Mucosa of descending colon (tissue), 3 donors: ENCODE data around the gene DNAL1. TPM values are rescaled to one million over a fixed set of nuclear protein-coding genes. Genes with fewer than 3 reads are reported as not detected.

Source experiments
- ATAC-seq: fragments of 200-7000 bp; cut with Tn5 transposase; one replicate; pipeline ENCODE4 v1.9.1; 2020; ENCODE audit warnings: mild to moderate bottlenecking, moderate library complexity
- DNase-seq, 3 donors: peaks; one replicate each; pipeline ENCODE4 v3.0.0-alpha.2; 2020
- H3K36me3 ChIP-seq: fragments of 200-600 bp; one replicate; pipeline ENCODE4 v1.8.0; 2021; ENCODE audit warnings: low read depth, mild to moderate bottlenecking
- H3K4me1 ChIP-seq: fragments of 200-600 bp; one replicate; pipeline ENCODE4 v1.8.0; 2021; ENCODE audit warnings: low read depth, mild to moderate bottlenecking
- H3K4me3 ChIP-seq: fragments of 200-600 bp; one replicate; pipeline ENCODE4 v1.8.0; 2021; ENCODE audit warnings: mild to moderate bottlenecking
- H3K9me3 ChIP-seq: fragments of 200-600 bp; one replicate; pipeline ENCODE4 v1.8.0; 2021; ENCODE audit warnings: mild to moderate bottlenecking
- CTCF ChIP-seq: fragments of 200-600 bp; IDR thresholded peaks from one replicate; pipeline ENCODE4 v1.8.0; 2022; ENCODE audit warnings: antibody characterized with exemption, mild to moderate bottlenecking
- intact Hi-C, 2 donors: fragments of 100-400 bp; cut with DNase I in 1 of 2; cut with micrococcal nuclease in 1 of 2; formaldehyde crosslinking; loops; one replicate each; pipeline versions ENCODE4 v1.11.0 to v1.11.1; 2022; cut with DNase I, micrococcal nuclease
- total RNA-seq, 3 donors: library from RNA; stranded (reverse); fragmentation: NEBNext Ultra II Directional in 2 of 3; extraction: Animal tissue kit (Norgen Biotek cat#: 25700) in 2 of 3; gene quantifications; one replicate each; pipeline versions ENCODE4 v1.2.1 to v1.2.4, GENCODE V29; 2021 to 2023
- donor health status: DM: no; HTN: no; CAD: no; lungs with moderate emphysema.
- donor health status: DM: no; HTN: no; CAD: no.
- donor health status: DM: no; HTN: yes; CAD: no.

DNAL1 gene
- total RNA-seq, 3 donors from 2014 or later, result 7.0 to 18.9 (median 7.6) TPM

GRCh38 chr14:73721101-73721821 lies 76.5 kb downstream of the DNAL1 start:
- Histone ChIP-seq H3K36me3 (peaks cover 17% of the 10 kb centered on the region), H3K9me3 (no peaks in the 10 kb centered on the region), H3K4me3 (no peak overlapping the region), H3K4me1 (no peaks in the 10 kb centered on the region)
- ATAC-seq (no peak), DNase-seq (peak in 1 of 3 donors; percentile 48)
- intact Hi-C loops, result no loop called here
- no peak for TF ChIP-seq CTCF

GRCh38 chr14:73722581-73722980 lies 77.8 kb downstream of the DNAL1 start:
- no peak overlapping the region for H3K4me3 ChIP-seq
- no peak for TF ChIP-seq CTCF
- intact Hi-C loops, result no loop called here
- DNase-seq (no peak), ATAC-seq (no peak)
- peaks cover 22% of the 10 kb centered on the region for H3K36me3 ChIP-seq
- no peaks in the 10 kb centered on the region for H3K9me3 ChIP-seq
- H3K4me1 ChIP-seq, result no peaks in the 10 kb centered on the region

- Histone ChIP-seq H3K36me3 (peaks cover 22% of the 10 kb centered on the region), H3K4me3 (no peak overlapping the region), H3K9me3 (no peaks in the 10 kb centered on the region), H3K4me1 (peaks cover 3% of the 10 kb centered on the region)
- ATAC-seq, result no peak
- DNase-seq, result no peak
- TF ChIP-seq CTCF, result no peak
- intact Hi-C loops, result no loop called here
These were observed 78.6 kb downstream of the DNAL1 start for GRCh38 chr14:73723406-73723796.

DNA sequence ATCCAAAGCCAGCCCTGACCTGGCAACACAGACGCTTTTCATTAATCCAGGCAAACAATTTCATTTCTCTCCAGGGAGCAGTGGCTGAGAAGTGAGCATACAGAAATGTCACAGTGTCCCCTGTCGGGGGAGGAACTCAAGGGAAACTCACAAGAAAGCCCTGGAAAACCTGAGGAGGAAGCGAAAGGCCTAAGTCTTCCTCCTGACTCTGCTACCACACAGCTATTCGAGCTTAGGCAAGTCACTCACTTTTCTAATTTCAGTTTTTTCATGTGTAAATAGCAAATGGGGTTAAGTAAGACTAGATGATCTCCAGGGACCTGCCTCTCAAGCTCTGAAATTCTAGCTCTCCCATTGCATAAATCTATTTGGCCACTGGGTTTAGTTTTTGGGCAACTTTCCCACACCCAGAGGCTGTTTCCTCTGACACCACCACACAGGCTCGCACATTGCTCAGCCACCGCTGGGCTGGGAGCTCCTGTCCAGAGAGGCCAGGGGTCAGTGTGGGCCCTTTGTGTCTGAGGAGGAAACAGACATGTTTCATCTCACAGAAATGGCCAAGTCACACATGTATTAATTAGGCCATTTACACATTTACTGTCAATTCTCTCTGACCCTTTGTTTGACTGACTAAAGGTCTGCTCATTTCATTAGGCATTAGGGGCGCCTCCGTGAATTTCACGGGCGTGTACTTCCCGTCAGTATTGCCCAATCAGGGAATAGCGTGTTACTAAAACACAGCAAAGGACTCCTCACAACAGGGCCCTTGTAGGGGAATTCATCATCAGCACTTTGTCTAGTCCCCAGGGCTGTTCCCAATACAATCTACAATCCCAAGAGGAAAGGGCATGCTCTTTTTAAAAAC lies 79.2 kb downstream of the DNAL1 start:
- ATAC-seq (peak; percentile 11), DNase-seq (peak in 2 of 3 donors; percentile 53 to 73)
- Histone ChIP-seq H3K36me3 (peaks cover 22% of the 10 kb centered on the region), H3K9me3 (no peaks in the 10 kb centered on the region), H3K4me3 (no peak overlapping the region), H3K4me1 (peaks cover 9% of the 10 kb centered on the region)
- no peak for TF ChIP-seq CTCF
- intact Hi-C loops, result no loop called here

DNA sequence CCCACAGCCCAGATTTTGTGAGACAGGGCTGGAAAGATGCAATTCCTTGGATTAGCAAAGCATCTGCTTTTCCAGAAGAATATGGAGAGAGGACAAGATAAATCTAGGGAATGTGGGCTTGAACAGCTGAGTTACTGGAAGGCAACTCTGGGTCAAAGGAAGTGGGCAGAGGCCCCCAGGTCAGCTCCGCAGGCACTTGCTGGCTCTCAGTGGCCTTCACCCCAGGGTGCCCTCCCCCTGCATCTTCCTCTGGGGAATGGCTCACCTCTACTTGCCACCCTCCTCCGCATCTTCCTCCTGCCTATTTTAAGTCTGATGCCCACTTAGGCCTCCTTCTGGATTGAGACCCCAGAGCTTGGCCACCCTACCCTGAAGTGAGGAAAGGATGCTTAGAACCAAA lies 79.9 kb downstream of the DNAL1 start:
- Histone ChIP-seq H3K4me1 (peaks cover 16% of the 10 kb centered on the region), H3K9me3 (no peaks in the 10 kb centered on the region), H3K4me3 (no peak overlapping the region), H3K36me3 (peaks cover 25% of the 10 kb centered on the region)
- TF ChIP-seq CTCF, result no peak
- intact Hi-C loops, result loop anchor here (5.0 kb wide), 1 partner anchor 103 kb away; no protein-coding TSS in a partner anchor
- no peak for ATAC-seq
- DNase-seq, result no peak
